A549 (cell line): ENCODE measurements around the gene CD22. TPM values are rescaled to one million over a fixed set of nuclear protein-coding genes. Genes with fewer than 3 reads are reported as not detected.

Source experiments
- ATAC-seq, 2 experiments: fragments of 200-7000 bp in 1 of 2; fragments of >200 bp in 1 of 2; cut with Nextera tagmentation in 1 of 2; cut with Tn5 transposase in 1 of 2; 3 replicates each; pipeline versions ENCODE4 v1.8.0 to v1.9.1; 2018 to 2020; ENCODE audit warnings: mild to moderate bottlenecking in 1 of 2, moderate library complexity in 1 of 2
- CTCF ChIA-PET: fragments of 300-600 bp; sonication (Branson Sonifier 250); formaldehyde crosslinking; extraction: SDS; loops from one replicate; lab custom pipeline; 2021; ENCODE audit warnings: antibody characterized with exemption, inconsistent platforms; lab: Yijun Ruan, JAX
- POLR2A ChIA-PET: fragments of 350-600 bp; formaldehyde crosslinking; extraction: SDS; loops from one replicate; lab custom pipeline; 2021; ENCODE audit warnings: antibody characterized with exemption, inconsistent platforms; lab: Yijun Ruan, JAX
- DNase-seq, 2 experiments: peaks; one replicate each; pipeline versions ENCODE4 v3.0.0 to v3.0.0-alpha.2; 2011 to 2016; ENCODE audit warnings: low read depth in 1 of 2, low spot score in 1 of 2
- FAIRE-seq: peaks from 2 replicates; lab custom pipeline; 2011; peaks lifted over from hg19 to GRCh38; lab: Jason Lieb, UNC
- H3K27ac ChIP-seq, 2 experiments: fragments of >200 bp; sonication (Bioruptor Twin); formaldehyde crosslinking; 3 replicates each; pipeline ENCODE4 v1.5.1; 2016 to 2017
- H3K4me1 ChIP-seq: fragments of >200 bp; sonication (Bioruptor Twin); formaldehyde crosslinking; 3 replicates; pipeline ENCODE4 v1.6.1; 2016
- H3K4me2 ChIP-seq: fragments of >200 bp; sonication (Bioruptor Twin); formaldehyde crosslinking; 3 replicates; pipeline ENCODE4 v1.6.1; 2016
- H3K4me3 ChIP-seq: fragments of >200 bp; sonication (Bioruptor Twin); formaldehyde crosslinking; 3 replicates; pipeline ENCODE4 v1.5.1; 2016
- H3K9me3 ChIP-seq: fragments of >200 bp; sonication (Bioruptor Twin); formaldehyde crosslinking; 3 replicates; pipeline ENCODE4 v1.6.1; 2016
- BHLHE40 ChIP-seq: IDR thresholded peaks from 2 replicates; pipeline ENCODE4 v1.6.1; 2012; ENCODE audit warnings: low read depth, low read length, inconsistent platforms
- CBX8 ChIP-seq: fragments of 200-600 bp; sonication (generic); IDR thresholded peaks from 2 replicates; pipeline ENCODE4 v1.6.1; 2016
- CEBPB ChIP-seq, 2 experiments: fragments of >200 bp in 1 of 2; sonication (Bioruptor Twin) in 1 of 2; formaldehyde crosslinking in 1 of 2; IDR thresholded peaks; 2 replicates each; pipeline ENCODE4 v1.6.1; 2012 to 2016
- CHD2 ChIP-seq: fragments of 150-350 bp; IDR thresholded peaks from 2 replicates; pipeline ENCODE4 v1.6.1; 2014; ENCODE audit warnings: low read length; ENCODE audit not compliant: partially characterized antibody
- EHMT2 ChIP-seq: fragments of 200-600 bp; sonication (generic); IDR thresholded peaks from 2 replicates; pipeline ENCODE4 v1.6.1; 2016; ENCODE audit warnings: antibody characterized with exemption, low read depth, mild to moderate bottlenecking, moderate library complexity
- EP300 ChIP-seq, 2 experiments: fragments of >200 bp; sonication (Bioruptor Twin); formaldehyde crosslinking; IDR thresholded peaks; 2 replicates in 1 of 2; 3 replicates in 1 of 2; pipeline ENCODE4 v1.6.1; 2016 to 2017
- ESRRA ChIP-seq: fragments of 150-350 bp; IDR thresholded peaks from 2 replicates; pipeline ENCODE4 v1.6.1; 2014; ENCODE audit warnings: mild to moderate bottlenecking, low read length, borderline replicate concordance
- HEYL ChIP-seq: fragments of 250-450 bp; sonication (Bioruptor Pico); IDR thresholded peaks from 2 replicates; pipeline ENCODE4 v1.8.0; 2021; ENCODE audit warnings: mild to moderate bottlenecking, moderate library complexity
- HOXA7 ChIP-seq: fragments of 250-450 bp; sonication (Bioruptor Pico); IDR thresholded peaks from 2 replicates; pipeline ENCODE4 v1.5.0; 2020; ENCODE audit warnings: mild to moderate bottlenecking, moderate library complexity
- HOXB5 ChIP-seq: fragments of 250-450 bp; sonication (Bioruptor Pico); IDR thresholded peaks from 2 replicates; pipeline ENCODE4 v1.5.0; 2020; ENCODE audit warnings: mild to moderate bottlenecking, moderate library complexity
- JUNB ChIP-seq: fragments of >200 bp; sonication (Bioruptor Twin); formaldehyde crosslinking; IDR thresholded peaks from 2 replicates; pipeline ENCODE4 v1.6.1; 2016
- KDM5A ChIP-seq: fragments of 200-600 bp; sonication (generic); IDR thresholded peaks from 2 replicates; pipeline ENCODE4 v1.6.1; 2016; ENCODE audit warnings: antibody characterized with exemption, mild to moderate bottlenecking
- MAFK ChIP-seq: fragments of 450-650 bp; IDR thresholded peaks from 2 replicates; pipeline ENCODE4 v1.6.1; 2014; ENCODE audit not compliant: partially characterized antibody
- MYC ChIP-seq: IDR thresholded peaks from 2 replicates; pipeline ENCODE4 v1.6.1; 2012; ENCODE audit warnings: mild to moderate bottlenecking, inconsistent platforms, low read length, improper control_type of control experiment, borderline replicate concordance
- PHF8 ChIP-seq: fragments of 200-600 bp; sonication (generic); IDR thresholded peaks from 2 replicates; pipeline ENCODE4 v1.6.1; 2016; ENCODE audit warnings: low read depth, mild to moderate bottlenecking, antibody characterized with exemption, moderate library complexity, borderline replicate concordance
- POLR2AphosphoS2 ChIP-seq: conservative IDR thresholded peaks from 2 replicates; pipeline ENCODE4 v1.6.1; 2012; ENCODE audit warnings: low read length, improper control_type of control experiment, inconsistent platforms
- RAD21 ChIP-seq, 2 experiments: fragments of >200 bp in 1 of 2; sonication (Bioruptor Twin) in 1 of 2; formaldehyde crosslinking in 1 of 2; IDR thresholded peaks in 1 of 2; conservative IDR thresholded peaks in 1 of 2; 2 replicates in 1 of 2; 3 replicates in 1 of 2; pipeline ENCODE4 v1.6.1; 2012 to 2018; ENCODE audit warnings: inconsistent platforms in 1 of 2
- RCOR1 ChIP-seq: fragments of 150-350 bp; IDR thresholded peaks from 2 replicates; pipeline ENCODE4 v1.6.1; 2014; ENCODE audit warnings: antibody characterized with exemption, low read length, low read depth
- TFCP2L1 ChIP-seq: fragments of 250-450 bp; sonication (Bioruptor Pico); IDR thresholded peaks from 2 replicates; pipeline ENCODE4 v1.5.0; 2021; ENCODE audit warnings: mild to moderate bottlenecking
- TP53 ChIP-seq: fragments of 250-450 bp; sonication (Bioruptor Pico); IDR thresholded peaks from 2 replicates; pipeline ENCODE4 v1.5.0; 2021; ENCODE audit warnings: mild to moderate bottlenecking, moderate library complexity
- ZFP36 ChIP-seq: fragments of 450-650 bp; IDR thresholded peaks from 2 replicates; pipeline ENCODE4 v1.6.1; 2014; ENCODE audit warnings: borderline replicate concordance; ENCODE audit not compliant: partially characterized antibody
- ZSCAN20 ChIP-seq: fragments of 250-450 bp; sonication (Bioruptor Pico); IDR thresholded peaks from 2 replicates; pipeline ENCODE4 v1.8.0; 2022; ENCODE audit warnings: mild to moderate bottlenecking, moderate library complexity
- WGBS: methylation state at CpG from one replicate; pipeline ENCODE4 v1.1.6; 2017; ENCODE audit errors: missing lambda C conversion rate; 5-methylcytosine and 5-hydroxymethylcytosine counted together
- polyA plus RNA-seq, 4 experiments: library from polyadenylated mRNA; depleted of rRNA in 3 of 4; stranded (reverse); fragments of >200 nt; fragmentation: RNase III in 1 of 4; extraction: RNeasy Plus Mini Kit Qiagen cat#74134 plus additional on column Dnase treatment in 1 of 4; gene quantifications; 2 replicates in 3 of 4; 3 replicates in 1 of 4; pipeline ENCODE4 v1.2.3, GENCODE V29; 2011 to 2017
- TF ChIP-seq, protein P1 (sequence below): fragments of 450-650 bp; IDR thresholded peaks from 2 replicates; pipeline ENCODE4 v1.6.1; 2014; ENCODE audit warnings: antibody characterized with exemption
- TF ChIP-seq, protein P2 (sequence below): IDR thresholded peaks from 2 replicates; pipeline ENCODE4 v1.6.1; 2012
- TF ChIP-seq, protein P3 (sequence below): fragments of >200 bp; sonication (Bioruptor Twin); formaldehyde crosslinking; IDR thresholded peaks from 3 replicates; pipeline ENCODE4 v1.5.1; 2016

CD22 gene
- polyA plus RNA-seq, 2 of the 4 experiments (the other 2 are of a cell fraction), result 0.05 to 0.14 TPM

DNA sequence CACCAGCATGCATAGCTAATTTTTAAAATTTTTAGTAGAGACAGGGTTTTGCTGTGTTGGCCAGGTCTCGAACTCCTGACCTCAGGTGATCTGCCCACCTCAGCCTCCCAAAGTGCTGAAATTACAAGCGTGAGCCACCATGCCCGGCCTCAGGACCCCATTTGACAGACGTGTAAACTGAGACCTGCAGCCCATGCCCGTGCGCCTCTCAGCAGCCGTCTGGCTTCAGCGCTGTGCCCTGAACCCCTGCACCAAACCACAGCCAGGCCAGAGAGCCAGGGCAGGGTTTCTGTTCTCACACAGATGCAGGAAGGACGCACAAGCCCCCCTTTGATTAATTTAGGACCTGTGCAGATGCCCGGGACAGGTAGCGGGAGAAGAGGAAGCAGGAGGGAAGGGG lies 11.4 kb downstream of the CD22 start:
- no peak for ATAC-seq

DNA sequence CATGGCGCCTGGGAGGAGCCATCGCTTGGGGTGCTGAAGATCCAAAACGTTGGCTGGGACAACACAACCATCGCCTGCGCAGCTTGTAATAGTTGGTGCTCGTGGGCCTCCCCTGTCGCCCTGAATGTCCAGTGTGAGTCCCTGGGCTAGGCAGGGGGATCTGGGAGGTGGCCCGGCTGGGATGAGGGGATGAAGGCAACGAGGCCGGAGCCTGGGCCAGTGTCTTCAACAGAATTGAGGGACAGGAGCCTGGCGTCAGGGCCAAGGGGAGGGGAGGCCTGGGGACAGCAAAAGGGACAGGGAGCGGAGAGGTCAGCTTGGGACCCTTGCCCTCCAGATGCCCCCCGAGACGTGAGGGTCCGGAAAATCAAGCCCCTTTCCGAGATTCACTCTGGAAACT lies 12.0 kb downstream of the CD22 start:
- ATAC-seq, result no peak
- H3K9me3 ChIP-seq, result no peaks in the 10 kb centered on the region
- ChIA-PET CTCF (interaction anchor here (0.6 to 6.8 kb wide), 5 partner anchors 12 to 169 kb away, joined by 3 to 81 read pairs (median 5); no protein-coding TSS in a partner anchor), POLR2A (no interaction called here)
- TF ChIP-seq EHMT2, result no peak
- no peak for TF ChIP-seq ESRRA
- TF ChIP-seq HOXB5 (CRISPR knock-in tag), result no peak
- no peak for TF ChIP-seq EP300 (IDR thresholded peaks at IDR 0.05)
- TF ChIP-seq CHD2, result no peak
- TF ChIP-seq ZFP36, result no peak
- no peak for TF ChIP-seq MYC
- TF ChIP-seq PHF8, result no peak
- 50% methylated on average over 16 of the region's 16 CpGs for WGBS
- no peak overlapping the region for H3K4me3 ChIP-seq
- no peak overlapping the region for H3K4me2 ChIP-seq
- DNase-seq, result no peak
- H3K27ac ChIP-seq, result no peak overlapping the region
- no peak for FAIRE-seq
- H3K4me1 ChIP-seq, result no peaks in the 10 kb centered on the region

More for the DNA sequence above, 11.4 kb downstream of the CD22 start:
- no peaks in the 10 kb centered on the region for H3K4me1 ChIP-seq
- FAIRE-seq (no peak), DNase-seq (no peak)
- POLR2A ChIA-PET, result no interaction called here
- no peak overlapping the region for H3K27ac ChIP-seq
- CTCF ChIA-PET, result interaction anchor here (0.6 to 6.8 kb wide), 5 partner anchors 12 to 1626 kb away, joined by 3 to 81 read pairs (median 4); no protein-coding TSS in a partner anchor
- TF ChIP-seq PHF8 (no peak), JUNB (no peak), ESRRA (no peak), POLR2AphosphoS2 (no peak), BHLHE40 (no peak), MAFK (no peak), EHMT2 (no peak), HOXB5 (CRISPR knock-in tag) (no peak), CEBPB (IDR thresholded peaks at IDR 0.05) (no peak), RAD21 (conservative IDR thresholded peaks at IDR 0.05 in 1 of 2, IDR thresholded peaks at IDR 0.05 in 1 of 2) (no peak), ZFP36 (no peak), ZSCAN20 (no peak)
- TF ChIP-seq, protein P1, sequence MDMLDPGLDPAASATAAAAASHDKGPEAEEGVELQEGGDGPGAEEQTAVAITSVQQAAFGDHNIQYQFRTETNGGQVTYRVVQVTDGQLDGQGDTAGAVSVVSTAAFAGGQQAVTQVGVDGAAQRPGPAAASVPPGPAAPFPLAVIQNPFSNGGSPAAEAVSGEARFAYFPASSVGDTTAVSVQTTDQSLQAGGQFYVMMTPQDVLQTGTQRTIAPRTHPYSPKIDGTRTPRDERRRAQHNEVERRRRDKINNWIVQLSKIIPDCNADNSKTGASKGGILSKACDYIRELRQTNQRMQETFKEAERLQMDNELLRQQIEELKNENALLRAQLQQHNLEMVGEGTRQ, result no peak
- H3K4me3 ChIP-seq, result no peak overlapping the region
- H3K4me2 ChIP-seq, result no peak overlapping the region
- no peaks in the 10 kb centered on the region for H3K9me3 ChIP-seq
- WGBS, result 48% methylated on average over 11 of the region's 11 CpGs

DNA sequence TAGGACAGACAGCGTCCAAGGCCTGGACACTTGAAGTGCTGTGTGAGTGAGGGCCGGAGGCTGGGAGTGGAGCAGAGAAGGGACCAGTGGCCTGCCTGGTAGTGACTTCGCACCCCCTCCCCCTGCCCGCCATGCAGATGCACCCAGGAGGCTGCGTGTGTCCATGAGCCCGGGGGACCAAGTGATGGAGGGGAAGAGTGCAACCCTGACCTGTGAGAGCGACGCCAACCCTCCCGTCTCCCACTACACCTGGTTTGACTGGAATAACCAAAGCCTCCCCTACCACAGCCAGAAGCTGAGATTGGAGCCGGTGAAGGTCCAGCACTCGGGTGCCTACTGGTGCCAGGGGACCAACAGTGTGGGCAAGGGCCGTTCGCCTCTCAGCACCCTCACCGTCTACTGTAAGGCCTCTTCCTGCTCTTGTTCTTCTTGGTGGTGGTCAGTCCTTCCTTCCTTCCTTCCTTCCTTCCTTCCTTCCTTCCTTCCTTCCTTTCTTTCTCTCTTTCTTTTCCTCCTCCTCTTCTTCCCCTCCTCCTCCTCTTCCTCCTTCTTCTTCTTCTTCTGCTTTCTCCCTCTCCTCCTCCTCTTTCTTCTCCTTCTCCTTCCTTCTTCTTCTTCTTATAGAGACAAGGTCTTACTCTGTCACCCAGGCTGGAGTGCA lies 12.7 kb downstream of the CD22 start:
- Histone ChIP-seq H3K9me3 (no peaks in the 10 kb centered on the region), H3K4me1 (no peaks in the 10 kb centered on the region), H3K4me2 (no peak overlapping the region), H3K27ac (no peak overlapping the region), H3K4me3 (no peak overlapping the region)
- 56% methylated on average over 14 of the region's 14 CpGs for WGBS
- DNase-seq, result no peak
- ChIA-PET CTCF (interaction anchor here (1.0 to 6.8 kb wide), 7 partner anchors 11 to 169 kb away, joined by 3 to 81 read pairs (median 5); no protein-coding TSS in a partner anchor), POLR2A (no interaction called here)
- TF ChIP-seq RCOR1 (no peak), TFCP2L1 (no peak), HOXA7 (CRISPR knock-in tag) (no peak), TP53 (CRISPR knock-in tag) (no peak), ZFP36 (no peak), KDM5A (no peak), CBX8 (no peak), MAFK (no peak), CHD2 (no peak), HEYL (CRISPR knock-in tag) (no peak)
- TF ChIP-seq, protein P2, sequence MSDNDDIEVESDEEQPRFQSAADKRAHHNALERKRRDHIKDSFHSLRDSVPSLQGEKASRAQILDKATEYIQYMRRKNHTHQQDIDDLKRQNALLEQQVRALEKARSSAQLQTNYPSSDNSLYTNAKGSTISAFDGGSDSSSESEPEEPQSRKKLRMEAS, result no peak
- TF ChIP-seq, protein P3, sequence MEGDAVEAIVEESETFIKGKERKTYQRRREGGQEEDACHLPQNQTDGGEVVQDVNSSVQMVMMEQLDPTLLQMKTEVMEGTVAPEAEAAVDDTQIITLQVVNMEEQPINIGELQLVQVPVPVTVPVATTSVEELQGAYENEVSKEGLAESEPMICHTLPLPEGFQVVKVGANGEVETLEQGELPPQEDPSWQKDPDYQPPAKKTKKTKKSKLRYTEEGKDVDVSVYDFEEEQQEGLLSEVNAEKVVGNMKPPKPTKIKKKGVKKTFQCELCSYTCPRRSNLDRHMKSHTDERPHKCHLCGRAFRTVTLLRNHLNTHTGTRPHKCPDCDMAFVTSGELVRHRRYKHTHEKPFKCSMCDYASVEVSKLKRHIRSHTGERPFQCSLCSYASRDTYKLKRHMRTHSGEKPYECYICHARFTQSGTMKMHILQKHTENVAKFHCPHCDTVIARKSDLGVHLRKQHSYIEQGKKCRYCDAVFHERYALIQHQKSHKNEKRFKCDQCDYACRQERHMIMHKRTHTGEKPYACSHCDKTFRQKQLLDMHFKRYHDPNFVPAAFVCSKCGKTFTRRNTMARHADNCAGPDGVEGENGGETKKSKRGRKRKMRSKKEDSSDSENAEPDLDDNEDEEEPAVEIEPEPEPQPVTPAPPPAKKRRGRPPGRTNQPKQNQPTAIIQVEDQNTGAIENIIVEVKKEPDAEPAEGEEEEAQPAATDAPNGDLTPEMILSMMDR, result no peak
- no peak for FAIRE-seq
- ATAC-seq, result peak in 1 of 2 experiments; percentile 11; a peak in 2 of 6 replicates
